BLaER1 treated with 17β-estradiol and CSF1 and Interleukin-3, amounts not matched to agents 10 nM and 100 nM (cell line): ENCODE measurements around the gene CA9.
A peak's percentile ranks its signal among the peaks of the same experiment; 100 is the strongest.

Experiments
- H3K27ac ChIP-seq, 11 experiments: shearing (Covaris generic); formaldehyde crosslinking; 2 replicates each; pipeline ENCODE4 v1.8.1; 2022
- H3K27me3 ChIP-seq, 11 experiments: shearing (Covaris generic); formaldehyde crosslinking; 2 replicates each; pipeline ENCODE4 v1.8.1; 2022
- H3K36me3 ChIP-seq, 11 experiments: shearing (Covaris generic); formaldehyde crosslinking; 2 replicates each; pipeline ENCODE4 v1.8.1; 2022
- H3K4me1 ChIP-seq, 10 experiments: shearing (Covaris generic); formaldehyde crosslinking; 2 replicates each; pipeline ENCODE4 v1.8.1; 2022
- H3K4me2 ChIP-seq, 11 experiments: shearing (Covaris generic); formaldehyde crosslinking; 2 replicates each; pipeline ENCODE4 v1.8.1; 2022
- H3K4me3 ChIP-seq, 10 experiments: shearing (Covaris generic); formaldehyde crosslinking; 2 replicates each; pipeline ENCODE4 v1.8.1; 2022
- H3K9ac ChIP-seq, 11 experiments: shearing (Covaris generic); formaldehyde crosslinking; 2 replicates each; pipeline ENCODE4 v1.8.1; 2022
- H3K9me3 ChIP-seq, 11 experiments: shearing (Covaris generic); formaldehyde crosslinking; replicated peaks in 1 of 11; 2 replicates each; pipeline ENCODE4 v1.8.1; 2022
- H4K20me1 ChIP-seq, 11 experiments: shearing (Covaris generic); formaldehyde crosslinking; 2 replicates each; pipeline ENCODE4 v1.8.1; 2022
- Cebpa-rat ChIP-seq, 11 experiments: shearing (Covaris generic); IDR thresholded peaks; 2 replicates each; pipeline ENCODE4 v1.8.1; 2022

CA9 gene

GRCh38 chr9:35679091-35679490 lies 5.4 kb downstream of the CA9 start:
- TF ChIP-seq Cebpa-rat (IDR thresholded peaks at IDR 0.05) = no peak
- no peak overlapping the region for H3K4me2 ChIP-seq
- H3K27ac ChIP-seq = no peak overlapping the region
- peaks cover 24 to 31% (median 28%) of the 10 kb centered on the region in 11 experiments for H3K27me3 ChIP-seq
- no peaks in the 10 kb centered on the region for H3K9me3 ChIP-seq
- H4K20me1 ChIP-seq = peaks cover 0 to 5% (median 0%) of the 10 kb centered on the region in 11 experiments; a peak in 3 of 22 replicates
- peaks cover 6 to 21% (median 14%) of the 10 kb centered on the region in 11 experiments; a peak in 16 of 22 replicates for H3K36me3 ChIP-seq
- H3K4me1 ChIP-seq = peaks cover 4 to 27% (median 13%) of the 10 kb centered on the region in 10 experiments; a peak in 15 of 20 replicates
- no peak overlapping the region for H3K4me3 ChIP-seq
- H3K9ac ChIP-seq = no peak overlapping the region

DNA sequence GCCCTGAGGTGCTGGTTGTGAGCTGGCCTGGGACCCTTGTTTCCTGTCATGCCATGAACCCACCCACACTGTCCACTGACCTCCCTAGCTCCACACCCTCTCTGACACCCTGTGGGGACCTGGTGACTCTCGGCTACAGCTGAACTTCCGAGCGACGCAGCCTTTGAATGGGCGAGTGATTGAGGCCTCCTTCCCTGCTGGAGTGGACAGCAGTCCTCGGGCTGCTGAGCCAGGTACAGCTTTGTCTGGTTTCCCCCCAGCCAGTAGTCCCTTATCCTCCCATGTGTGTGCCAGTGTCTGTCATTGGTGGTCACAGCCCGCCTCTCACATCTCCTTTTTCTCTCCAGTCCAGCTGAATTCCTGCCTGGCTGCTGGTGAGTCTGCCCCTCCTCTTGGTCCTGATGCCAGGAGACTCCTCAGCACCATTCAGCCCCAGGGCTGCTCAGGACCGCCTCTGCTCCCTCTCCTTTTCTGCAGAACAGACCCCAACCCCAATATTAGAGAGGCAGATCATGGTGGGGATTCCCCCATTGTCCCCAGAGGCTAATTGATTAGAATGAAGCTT lies 6.1 kb downstream of the CA9 start:
- no peak for TF ChIP-seq Cebpa-rat (IDR thresholded peaks at IDR 0.05)
- Histone ChIP-seq H3K27me3 (peaks cover 17 to 23% (median 21%) of the 10 kb centered on the region in 11 experiments), H4K20me1 (peaks cover 0 to 5% (median 0%) of the 10 kb centered on the region in 11 experiments; a peak in 3 of 22 replicates), H3K4me1 (peaks cover 4 to 27% (median 13%) of the 10 kb centered on the region in 10 experiments; a peak in 15 of 20 replicates), H3K9ac (no peak overlapping the region), H3K27ac (no peak overlapping the region), H3K4me2 (no peak overlapping the region; a peak in 2 of 22 replicates), H3K4me3 (no peak overlapping the region), H3K36me3 (peaks cover 12 to 29% (median 21%) of the 10 kb centered on the region in 11 experiments; a peak in 19 of 22 replicates), H3K9me3 (no peaks in the 10 kb centered on the region)

- no peak for TF ChIP-seq Cebpa-rat (IDR thresholded peaks at IDR 0.05)
- H3K4me3 ChIP-seq = no peak overlapping the region
- peak overlapping the region in 4 of 11 experiments; percentile 6 to 57 (median 22); a peak in 5 of 22 replicates for H3K4me2 ChIP-seq
- peaks cover 0 to 5% (median 0%) of the 10 kb centered on the region in 11 experiments; a peak in 3 of 22 replicates for H4K20me1 ChIP-seq
- peaks cover 18 to 35% (median 28%) of the 10 kb centered on the region in 11 experiments; a peak in 20 of 22 replicates for H3K36me3 ChIP-seq
- no peak overlapping the region for H3K9ac ChIP-seq
- H3K27me3 ChIP-seq = peaks cover 10 to 17% (median 14%) of the 10 kb centered on the region in 11 experiments
- H3K4me1 ChIP-seq = peaks cover 4 to 27% (median 13%) of the 10 kb centered on the region in 10 experiments; a peak in 15 of 20 replicates
- H3K9me3 ChIP-seq = no peaks in the 10 kb centered on the region
- H3K27ac ChIP-seq = no peak overlapping the region
Observed at GRCh38 chr9:35680331-35681105, 6.8 kb downstream of the CA9 start.

DNA sequence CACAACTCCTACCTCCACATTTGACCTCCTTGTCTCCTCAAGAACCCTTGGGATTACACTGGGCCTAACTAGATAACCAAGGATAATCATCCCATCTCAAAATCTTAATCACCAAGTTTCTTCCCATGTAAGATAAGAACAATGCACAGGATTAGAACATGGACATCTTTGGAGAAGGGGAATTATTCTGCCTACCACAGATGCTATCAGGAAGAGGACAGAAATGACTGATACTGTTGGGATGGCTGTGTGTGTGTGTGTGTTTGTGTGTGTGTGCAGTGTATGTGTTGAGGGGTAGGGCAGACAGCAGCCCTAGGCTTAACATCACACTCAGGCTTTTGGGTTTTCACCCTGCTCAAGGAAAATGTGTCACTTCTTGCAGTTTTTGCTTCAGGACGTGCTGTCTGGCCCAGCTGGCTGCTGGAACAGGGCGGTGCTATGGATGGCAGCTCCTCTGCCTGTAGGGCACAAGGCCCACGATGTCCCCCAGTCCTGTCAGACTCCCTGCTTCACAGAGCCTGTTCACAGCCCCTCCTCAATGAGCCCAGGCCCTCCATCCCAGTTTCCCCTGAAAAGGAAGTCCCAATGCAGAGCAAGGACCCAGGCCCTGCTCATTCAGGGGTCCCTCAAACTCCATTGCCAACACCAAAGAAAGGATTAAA lies 7.7 kb downstream of the CA9 start:
- peaks cover 0 to 5% (median 0%) of the 10 kb centered on the region in 11 experiments; a peak in 3 of 22 replicates for H4K20me1 ChIP-seq
- peaks cover under 1 to 7% (median 5%) of the 10 kb centered on the region in 11 experiments; a peak in 21 of 22 replicates for H3K27me3 ChIP-seq
- peaks cover 21 to 43% (median 30%) of the 10 kb centered on the region in 11 experiments; a peak in 20 of 22 replicates for H3K36me3 ChIP-seq
- H3K4me2 ChIP-seq = peak overlapping the region in 1 of 11 experiments; percentile 57; a peak in 1 of 22 replicates
- no peak for TF ChIP-seq Cebpa-rat (IDR thresholded peaks at IDR 0.05)
- H3K4me3 ChIP-seq = no peak overlapping the region
- H3K4me1 ChIP-seq = peaks cover under 1 to 20% (median 7%) of the 10 kb centered on the region in 10 experiments; a peak in 11 of 20 replicates
- no peaks in the 10 kb centered on the region for H3K9me3 ChIP-seq
- no peak overlapping the region for H3K27ac ChIP-seq
- no peak overlapping the region for H3K9ac ChIP-seq

- H3K9ac ChIP-seq = no peak overlapping the region
- H3K9me3 ChIP-seq = no peaks in the 10 kb centered on the region
- peaks cover 21 to 43% (median 30%) of the 10 kb centered on the region in 11 experiments; a peak in 20 of 22 replicates for H3K36me3 ChIP-seq
- H3K27ac ChIP-seq = no peak overlapping the region
- no peak overlapping the region for H3K4me3 ChIP-seq
- TF ChIP-seq Cebpa-rat (IDR thresholded peaks at IDR 0.05) = no peak
- H3K4me2 ChIP-seq = no peak overlapping the region
- H4K20me1 ChIP-seq = peaks cover 0 to 5% (median 0%) of the 10 kb centered on the region in 11 experiments; a peak in 3 of 22 replicates
- H3K27me3 ChIP-seq = peaks cover 0 to 1% (median 0%) of the 10 kb centered on the region in 11 experiments; a peak in 1 of 22 replicates
- H3K4me1 ChIP-seq = peaks cover 6 to 20% (median 10%) of the 10 kb centered on the region in 10 experiments; a peak in 18 of 20 replicates
Observed at GRCh38 chr9:35682051-35682450, 8.3 kb downstream of the CA9 start.

GRCh38 chr9:35682520-35683315 lies 9.0 kb downstream of the CA9 start:
- Histone ChIP-seq H4K20me1 (peaks cover 0 to 5% (median 0%) of the 10 kb centered on the region in 11 experiments; a peak in 3 of 22 replicates), H3K4me1 (peaks cover 13 to 26% (median 16%) of the 10 kb centered on the region in 10 experiments), H3K4me2 (no peak overlapping the region), H3K36me3 (peaks cover 21 to 43% (median 30%) of the 10 kb centered on the region in 11 experiments; a peak in 20 of 22 replicates), H3K4me3 (no peak overlapping the region), H3K9me3 (no peaks in the 10 kb centered on the region), H3K27me3 (no peaks in the 10 kb centered on the region), H3K27ac (no peak overlapping the region), H3K9ac (no peak overlapping the region)
- TF ChIP-seq Cebpa-rat (IDR thresholded peaks at IDR 0.05) = no peak

GRCh38 chr9:35683323-35683722 lies 9.6 kb downstream of the CA9 start:
- Histone ChIP-seq H3K27ac (no peak overlapping the region), H3K36me3 (peaks cover 21 to 43% (median 30%) of the 10 kb centered on the region in 11 experiments; a peak in 20 of 22 replicates)

GRCh38 chr9:35684921-35685320 lies 11.2 kb downstream of the CA9 start:
- TF ChIP-seq Cebpa-rat (IDR thresholded peaks at IDR 0.05) = no peak
- H3K9me3 ChIP-seq = no peaks in the 10 kb centered on the region
- peaks cover 21 to 43% (median 30%) of the 10 kb centered on the region in 11 experiments; a peak in 20 of 22 replicates for H3K36me3 ChIP-seq
- H3K4me1 ChIP-seq = peaks cover 35 to 48% (median 38%) of the 10 kb centered on the region in 10 experiments
- H3K27me3 ChIP-seq = no peaks in the 10 kb centered on the region
- H3K4me3 ChIP-seq = no peak overlapping the region
- H3K27ac ChIP-seq = no peak overlapping the region
- peaks cover 0 to 5% (median 0%) of the 10 kb centered on the region in 11 experiments; a peak in 3 of 22 replicates for H4K20me1 ChIP-seq
- H3K9ac ChIP-seq = peak overlapping the region in 1 of 11 experiments; percentile 9; a peak in 1 of 22 replicates
- H3K4me2 ChIP-seq = no peak overlapping the region

More at GRCh38 chr9:35683323-35683722, 9.6 kb downstream of the CA9 start:
- no peak overlapping the region for H3K4me2 ChIP-seq
- no peaks in the 10 kb centered on the region for H3K27me3 ChIP-seq
- no peak for TF ChIP-seq Cebpa-rat (IDR thresholded peaks at IDR 0.05)
- H3K9me3 ChIP-seq = no peaks in the 10 kb centered on the region
- no peak overlapping the region for H3K4me3 ChIP-seq
- H4K20me1 ChIP-seq = peaks cover 0 to 5% (median 0%) of the 10 kb centered on the region in 11 experiments; a peak in 3 of 22 replicates
- H3K9ac ChIP-seq = no peak overlapping the region
- peaks cover 19 to 32% (median 22%) of the 10 kb centered on the region in 10 experiments for H3K4me1 ChIP-seq
